Neural cell (in vitro differentiated cells): ENCODE measurements around the gene ADGRB3. TPM values are rescaled to one million over a fixed set of nuclear protein-coding genes. Genes with fewer than 3 reads are reported as not detected.
"Not testable (repeated sequence)": the region's sequence is repeated elsewhere in the genome, so short reads cannot be mapped to it uniquely, and the experiment has no call there.

Experiments
- H2AFZ ChIP-seq: fragments of 200-600, 300-800 bp; sonication (generic), shearing (Covaris generic); 2 replicates; pipeline ENCODE4 v1.6.0; 2014; ENCODE audit warnings: low read depth, mild to moderate bottlenecking, antibody characterized with exemption, low read length, moderate library complexity
- H3F3A ChIP-seq: fragments of 200-600 bp; shearing (Covaris generic); 2 replicates; pipeline ENCODE4 v1.6.1; 2016; ENCODE audit warnings: mild to moderate bottlenecking, moderate library complexity, mixed read lengths, antibody characterized with exemption, low read length; ENCODE audit not compliant: insufficient read depth, poor library complexity, severe bottlenecking
- H3K27ac ChIP-seq: fragments of 200-600, 300-800 bp; sonication (generic), shearing (Covaris generic); 2 replicates; pipeline ENCODE4 v1.5.1; 2014; ENCODE audit warnings: mild to moderate bottlenecking, low read length, moderate library complexity
- H3K27me3 ChIP-seq: fragments of 300-800, 200-600 bp; sonication (generic), shearing (Covaris generic); 2 replicates; pipeline ENCODE4 v1.6.0; 2014; ENCODE audit warnings: mild to moderate bottlenecking, low read depth, low read length, moderate library complexity; ENCODE audit not compliant: insufficient read depth
- H3K36me3 ChIP-seq: fragments of 300-800, 200-600 bp; sonication (generic), shearing (Covaris generic); 2 replicates; pipeline ENCODE4 v1.5.1; 2014; ENCODE audit warnings: mild to moderate bottlenecking, antibody characterized with exemption, low read length, moderate library complexity; ENCODE audit not compliant: insufficient read depth
- H3K4me2 ChIP-seq: fragments of 300-800, 200-600 bp; sonication (generic), shearing (Covaris generic); 2 replicates; pipeline ENCODE4 v1.6.0; 2014; ENCODE audit warnings: mild to moderate bottlenecking, low read length
- H3K4me3 ChIP-seq: fragments of 300-800, 200-600 bp; sonication (generic), shearing (Covaris generic); 2 replicates; pipeline ENCODE4 v1.5.1; 2014; ENCODE audit warnings: mild to moderate bottlenecking, low read length, moderate library complexity
- H3K79me2 ChIP-seq: fragments of 200-600 bp; shearing (Covaris generic); replicated peaks from 2 replicates; pipeline ENCODE4 v1.6.0; 2014; ENCODE audit warnings: mild to moderate bottlenecking, low read length, moderate library complexity; ENCODE audit not compliant: insufficient read depth
- H3K9ac ChIP-seq: fragments of 300-800, 200-600 bp; sonication (generic), shearing (Covaris generic); 2 replicates; pipeline ENCODE4 v1.6.1; 2016; ENCODE audit warnings: mild to moderate bottlenecking, low read length, mixed read lengths
- H3K9me2 ChIP-seq: fragments of 200-600 bp; shearing (Covaris generic); 2 replicates; pipeline ENCODE4 v1.6.1; 2016; ENCODE audit warnings: mild to moderate bottlenecking, low read length, mixed read lengths; ENCODE audit not compliant: insufficient read depth
- H3K9me3 ChIP-seq: fragments of 200-600, 300-800 bp; sonication (generic), shearing (Covaris generic); 2 replicates; pipeline ENCODE4 v1.6.1; 2016; ENCODE audit warnings: mild to moderate bottlenecking, mixed run types, low read length, moderate library complexity, mixed read lengths
- H4K20me1 ChIP-seq: fragments of 200-600 bp; shearing (Covaris generic); 2 replicates; pipeline ENCODE4 v1.6.1; 2016; ENCODE audit warnings: mild to moderate bottlenecking, mixed run types; ENCODE audit not compliant: insufficient read depth
- EP300 ChIP-seq: fragments of 450-650 bp; conservative IDR thresholded peaks from 2 replicates; pipeline ENCODE4 v1.6.1; 2014; ENCODE audit warnings: antibody characterized with exemption, mild to moderate bottlenecking, moderate library complexity; ENCODE audit not compliant: poor library complexity, severe bottlenecking
- EZH2 ChIP-seq: fragments of 200-600, 300-800 bp; shearing (Covaris generic), sonication (generic); IDR thresholded peaks from 2 replicates; pipeline ENCODE4 v1.6.1; 2014; ENCODE audit warnings: antibody characterized with exemption, low read length, borderline replicate concordance, mild to moderate bottlenecking; ENCODE audit not compliant: insufficient read depth, poor library complexity, severe bottlenecking
- MXI1 ChIP-seq: fragments of 450-650 bp; conservative IDR thresholded peaks from 2 replicates; pipeline ENCODE4 v1.6.1; 2014; ENCODE audit warnings: antibody characterized with exemption, mild to moderate bottlenecking; ENCODE audit not compliant: poor library complexity, severe bottlenecking
- POLR2AphosphoS5 ChIP-seq: IDR thresholded peaks from 2 replicates; pipeline ENCODE4 v1.6.1; 2012
- RAD21 ChIP-seq: fragments of 450-650 bp; conservative IDR thresholded peaks from 2 replicates; pipeline ENCODE4 v1.6.1; 2014; ENCODE audit warnings: antibody characterized with exemption, mild to moderate bottlenecking, moderate library complexity
- SMC3 ChIP-seq: fragments of 450-650 bp; conservative IDR thresholded peaks from 2 replicates; pipeline ENCODE4 v1.6.1; 2014; ENCODE audit warnings: antibody characterized with exemption, mild to moderate bottlenecking, moderate library complexity; ENCODE audit not compliant: poor library complexity
- TAF1 ChIP-seq: IDR thresholded peaks from 2 replicates; pipeline ENCODE4 v1.6.1; 2012; ENCODE audit warnings: low read depth
- polyA plus RNA-seq: library from polyadenylated mRNA; depleted of rRNA; stranded (reverse); fragments of >200 nt; gene quantifications from 2 replicates; pipeline ENCODE4 v1.2.3, GENCODE V29; 2014
- TF ChIP-seq, protein P1 (sequence below): IDR thresholded peaks from 2 replicates; pipeline ENCODE4 v1.6.1; 2012; ENCODE audit warnings: borderline replicate concordance
- TF ChIP-seq, protein P2 (sequence below): fragments of 450-650 bp; IDR thresholded peaks from 2 replicates; pipeline ENCODE4 v1.5.1; 2014; ENCODE audit warnings: antibody characterized with exemption, mild to moderate bottlenecking, moderate library complexity; ENCODE audit not compliant: poor library complexity, severe bottlenecking

Gene ADGRB3
- polyA plus RNA-seq, 1 donor from 2014 or later, result 66.5 TPM

DNA sequence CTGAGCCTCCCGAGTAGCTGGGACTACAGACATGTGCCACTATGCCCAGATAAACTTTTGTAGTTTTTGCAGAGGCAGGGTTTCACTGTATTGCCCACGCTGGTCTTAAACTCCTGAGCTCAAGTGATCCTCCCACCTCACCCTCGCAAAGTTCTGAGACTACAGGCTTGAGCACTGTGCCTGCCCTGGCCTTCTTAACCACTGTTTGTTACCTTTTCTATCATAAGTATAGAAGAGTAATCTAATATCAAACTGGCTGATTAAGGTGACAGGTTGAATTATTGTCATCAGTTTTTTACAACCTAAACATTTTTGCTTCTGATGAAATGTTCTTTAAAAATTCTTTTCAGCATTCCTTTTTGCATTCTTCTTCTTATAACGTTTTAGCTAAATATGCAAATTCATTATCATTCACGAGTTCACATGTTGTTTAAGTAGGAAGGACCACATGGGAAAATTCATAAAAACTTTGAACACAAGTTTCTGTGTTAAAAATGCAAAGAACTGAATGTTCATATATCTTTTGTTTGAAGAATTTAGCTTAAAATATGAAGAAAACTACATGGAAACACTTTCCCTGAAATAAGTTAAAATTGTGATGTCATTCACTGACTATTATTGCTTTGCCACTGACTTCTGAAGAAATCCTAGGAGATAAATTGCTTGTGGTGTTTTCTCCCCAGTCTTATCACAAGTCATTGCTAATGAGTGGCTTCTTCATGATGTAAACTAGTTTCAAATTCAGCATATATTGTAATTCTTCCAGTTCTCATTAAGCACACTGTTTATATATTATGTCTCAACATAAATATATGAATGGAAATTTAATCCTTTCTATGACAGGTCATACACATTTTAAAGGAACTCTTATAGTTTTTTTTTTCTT, 106.7 kb downstream of the ADGRB3 start:
- Histone ChIP-seq H4K20me1 (no peaks in the 10 kb centered on the region), H3K27me3 (no peaks in the 10 kb centered on the region), H3K9me3 (no peaks in the 10 kb centered on the region), H3K27ac (no peak overlapping the region), H3K9ac (no peak overlapping the region), H3K4me2 (no peak overlapping the region), H3K9me2 (no peaks in the 10 kb centered on the region), H3F3A (no peaks in the 10 kb centered on the region), H3K79me2 (no peaks in the 10 kb centered on the region), H3K36me3 (no peaks in the 10 kb centered on the region), H2AFZ (no peak overlapping the region), H3K4me3 (no peak overlapping the region)
- TF ChIP-seq EZH2 (no peak), MXI1 (no peak), POLR2AphosphoS5 (no peak), SMC3 (no peak), EP300 (no peak), RAD21 (no peak), TAF1 (no peak)
- TF ChIP-seq, protein P1, sequence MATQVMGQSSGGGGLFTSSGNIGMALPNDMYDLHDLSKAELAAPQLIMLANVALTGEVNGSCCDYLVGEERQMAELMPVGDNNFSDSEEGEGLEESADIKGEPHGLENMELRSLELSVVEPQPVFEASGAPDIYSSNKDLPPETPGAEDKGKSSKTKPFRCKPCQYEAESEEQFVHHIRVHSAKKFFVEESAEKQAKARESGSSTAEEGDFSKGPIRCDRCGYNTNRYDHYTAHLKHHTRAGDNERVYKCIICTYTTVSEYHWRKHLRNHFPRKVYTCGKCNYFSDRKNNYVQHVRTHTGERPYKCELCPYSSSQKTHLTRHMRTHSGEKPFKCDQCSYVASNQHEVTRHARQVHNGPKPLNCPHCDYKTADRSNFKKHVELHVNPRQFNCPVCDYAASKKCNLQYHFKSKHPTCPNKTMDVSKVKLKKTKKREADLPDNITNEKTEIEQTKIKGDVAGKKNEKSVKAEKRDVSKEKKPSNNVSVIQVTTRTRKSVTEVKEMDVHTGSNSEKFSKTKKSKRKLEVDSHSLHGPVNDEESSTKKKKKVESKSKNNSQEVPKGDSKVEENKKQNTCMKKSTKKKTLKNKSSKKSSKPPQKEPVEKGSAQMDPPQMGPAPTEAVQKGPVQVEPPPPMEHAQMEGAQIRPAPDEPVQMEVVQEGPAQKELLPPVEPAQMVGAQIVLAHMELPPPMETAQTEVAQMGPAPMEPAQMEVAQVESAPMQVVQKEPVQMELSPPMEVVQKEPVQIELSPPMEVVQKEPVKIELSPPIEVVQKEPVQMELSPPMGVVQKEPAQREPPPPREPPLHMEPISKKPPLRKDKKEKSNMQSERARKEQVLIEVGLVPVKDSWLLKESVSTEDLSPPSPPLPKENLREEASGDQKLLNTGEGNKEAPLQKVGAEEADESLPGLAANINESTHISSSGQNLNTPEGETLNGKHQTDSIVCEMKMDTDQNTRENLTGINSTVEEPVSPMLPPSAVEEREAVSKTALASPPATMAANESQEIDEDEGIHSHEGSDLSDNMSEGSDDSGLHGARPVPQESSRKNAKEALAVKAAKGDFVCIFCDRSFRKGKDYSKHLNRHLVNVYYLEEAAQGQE, result no peak
- TF ChIP-seq, protein P2, sequence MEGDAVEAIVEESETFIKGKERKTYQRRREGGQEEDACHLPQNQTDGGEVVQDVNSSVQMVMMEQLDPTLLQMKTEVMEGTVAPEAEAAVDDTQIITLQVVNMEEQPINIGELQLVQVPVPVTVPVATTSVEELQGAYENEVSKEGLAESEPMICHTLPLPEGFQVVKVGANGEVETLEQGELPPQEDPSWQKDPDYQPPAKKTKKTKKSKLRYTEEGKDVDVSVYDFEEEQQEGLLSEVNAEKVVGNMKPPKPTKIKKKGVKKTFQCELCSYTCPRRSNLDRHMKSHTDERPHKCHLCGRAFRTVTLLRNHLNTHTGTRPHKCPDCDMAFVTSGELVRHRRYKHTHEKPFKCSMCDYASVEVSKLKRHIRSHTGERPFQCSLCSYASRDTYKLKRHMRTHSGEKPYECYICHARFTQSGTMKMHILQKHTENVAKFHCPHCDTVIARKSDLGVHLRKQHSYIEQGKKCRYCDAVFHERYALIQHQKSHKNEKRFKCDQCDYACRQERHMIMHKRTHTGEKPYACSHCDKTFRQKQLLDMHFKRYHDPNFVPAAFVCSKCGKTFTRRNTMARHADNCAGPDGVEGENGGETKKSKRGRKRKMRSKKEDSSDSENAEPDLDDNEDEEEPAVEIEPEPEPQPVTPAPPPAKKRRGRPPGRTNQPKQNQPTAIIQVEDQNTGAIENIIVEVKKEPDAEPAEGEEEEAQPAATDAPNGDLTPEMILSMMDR, result no peak

DNA sequence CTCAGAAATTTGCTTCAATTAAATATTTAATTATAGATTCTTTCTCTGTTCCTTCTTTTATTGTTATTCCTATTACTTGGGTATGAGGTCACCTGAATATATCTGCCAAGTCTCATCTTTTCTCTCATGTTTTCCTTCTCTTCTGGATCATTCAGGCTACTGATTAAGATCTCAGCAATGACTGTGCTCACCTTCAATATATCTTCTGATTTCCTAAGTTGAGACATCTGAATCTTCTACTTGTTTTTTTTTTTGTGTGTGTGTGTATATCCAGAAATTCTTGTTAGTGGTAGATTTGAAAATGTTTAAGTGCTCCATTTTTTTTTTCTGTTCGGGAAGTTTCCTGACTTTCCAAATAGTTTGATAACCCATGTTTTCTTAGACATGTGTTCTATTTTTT, 108.0 kb downstream of the ADGRB3 start:
- no peaks in the 10 kb centered on the region for H3K9me2 ChIP-seq
- H3K27me3 ChIP-seq, result no peaks in the 10 kb centered on the region
- H3K4me3 ChIP-seq, result no peak overlapping the region
- H3K9ac ChIP-seq, result no peak overlapping the region
- no peaks in the 10 kb centered on the region for H3K9me3 ChIP-seq
- no peaks in the 10 kb centered on the region for H4K20me1 ChIP-seq
- no peaks in the 10 kb centered on the region for H3K79me2 ChIP-seq
- H3K36me3 ChIP-seq, result no peaks in the 10 kb centered on the region
- no peak overlapping the region for H2AFZ ChIP-seq
- no peaks in the 10 kb centered on the region for H3F3A ChIP-seq
- TF ChIP-seq TAF1 (no peak), POLR2AphosphoS5 (no peak), EZH2 (no peak), EP300 (no peak), MXI1 (no peak), SMC3 (no peak), RAD21 (no peak)
- TF ChIP-seq, protein P1, result no peak
- TF ChIP-seq, protein P2, result no peak
- H3K27ac ChIP-seq, result no peak overlapping the region
- no peak overlapping the region for H3K4me2 ChIP-seq

DNA sequence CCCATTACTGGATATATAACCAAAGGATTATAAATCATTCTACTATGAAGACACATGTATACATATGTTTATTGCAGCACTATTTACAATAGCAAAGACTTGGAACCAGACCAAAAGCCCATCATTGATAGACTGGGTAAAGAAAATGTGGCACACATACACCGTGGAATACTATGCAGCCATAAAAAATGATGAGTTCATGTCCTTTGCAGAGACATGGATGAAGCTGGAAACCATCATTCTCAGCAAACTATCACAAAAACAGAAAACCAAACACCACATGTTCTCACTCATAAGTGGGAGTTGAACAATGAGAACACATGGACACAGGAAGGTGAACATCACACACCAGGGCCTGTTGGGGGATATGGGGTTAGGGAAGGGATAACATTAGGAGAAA, 109.3 kb downstream of the ADGRB3 start:
- not testable (repeated sequence) for H3K36me3 ChIP-seq, H3K9ac ChIP-seq, H3K4me3 ChIP-seq, H3K9me2 ChIP-seq, H3K27me3 ChIP-seq, H3K79me2 ChIP-seq, H3F3A ChIP-seq, H3K9me3 ChIP-seq, H3K4me2 ChIP-seq, H3K27ac ChIP-seq, H4K20me1 ChIP-seq, H2AFZ ChIP-seq
